Measurements from ENCODE around the gene CLTB.

- TF ChIP-seq CTCF (IDR thresholded peaks at IDR 0.05) = no peak
- TF ChIP-seq EZH2 (IDR thresholded peaks at IDR 0.05; ENCODE audit: borderline replicate concordance, insufficient read depth, low read depth, low read length, poor library complexity, severe bottlenecking) = no peak
These were observed 626 bp upstream of the CLTB start for GRCh38 chr5:176416965-176417364.

Measured in B cell (primary cell).